Stomach (tissue), 4 donors: ENCODE measurements around the gene CCDC157.

Source experiments
- EP300 ChIP-seq: sonication (generic); formaldehyde crosslinking; IDR thresholded peaks from one replicate; pipeline ENCODE4 v1.6.1; 2017; ENCODE audit warnings: antibody characterized with exemption
- TF ChIP-seq, protein P1 (sequence below), 7 experiments: fragments of 450-650 bp in 4 of 7; fragments of 200-600 bp in 3 of 7; sonication (generic) in 3 of 7; IDR thresholded peaks; one replicate each; pipeline ENCODE4 v1.5.1; 2016 to 2019; ENCODE audit warnings: antibody characterized with exemption in 7 of 7, control low read depth in 2 of 7, mild to moderate bottlenecking in 1 of 7

DNA sequence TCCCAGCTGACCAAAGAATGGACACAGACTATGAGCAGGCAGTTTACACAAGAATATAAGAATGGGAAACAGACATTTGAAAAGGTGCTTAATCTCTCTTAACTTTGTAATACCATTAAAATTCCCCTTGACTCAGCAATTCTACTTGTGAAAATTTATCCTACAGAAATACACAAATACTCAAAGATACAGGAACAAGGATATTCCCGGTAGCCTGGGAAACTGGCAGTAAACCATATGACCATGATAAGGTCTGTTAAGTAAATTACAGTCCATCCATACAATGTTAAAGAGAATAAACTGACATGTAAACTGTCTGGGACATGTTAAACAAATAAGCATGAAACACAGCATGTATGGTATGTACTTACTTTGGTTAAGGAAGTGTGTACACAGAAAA lies 60.0 kb downstream of the CCDC157 start:
- TF ChIP-seq, protein P1, sequence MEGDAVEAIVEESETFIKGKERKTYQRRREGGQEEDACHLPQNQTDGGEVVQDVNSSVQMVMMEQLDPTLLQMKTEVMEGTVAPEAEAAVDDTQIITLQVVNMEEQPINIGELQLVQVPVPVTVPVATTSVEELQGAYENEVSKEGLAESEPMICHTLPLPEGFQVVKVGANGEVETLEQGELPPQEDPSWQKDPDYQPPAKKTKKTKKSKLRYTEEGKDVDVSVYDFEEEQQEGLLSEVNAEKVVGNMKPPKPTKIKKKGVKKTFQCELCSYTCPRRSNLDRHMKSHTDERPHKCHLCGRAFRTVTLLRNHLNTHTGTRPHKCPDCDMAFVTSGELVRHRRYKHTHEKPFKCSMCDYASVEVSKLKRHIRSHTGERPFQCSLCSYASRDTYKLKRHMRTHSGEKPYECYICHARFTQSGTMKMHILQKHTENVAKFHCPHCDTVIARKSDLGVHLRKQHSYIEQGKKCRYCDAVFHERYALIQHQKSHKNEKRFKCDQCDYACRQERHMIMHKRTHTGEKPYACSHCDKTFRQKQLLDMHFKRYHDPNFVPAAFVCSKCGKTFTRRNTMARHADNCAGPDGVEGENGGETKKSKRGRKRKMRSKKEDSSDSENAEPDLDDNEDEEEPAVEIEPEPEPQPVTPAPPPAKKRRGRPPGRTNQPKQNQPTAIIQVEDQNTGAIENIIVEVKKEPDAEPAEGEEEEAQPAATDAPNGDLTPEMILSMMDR (IDR thresholded peaks at IDR 0.05), result no peak
- TF ChIP-seq EP300, result no peak
